Right lobe of liver (tissue), 6 donors: Measurements from ENCODE around the gene ID2. TPM values are rescaled to one million over a fixed set of nuclear protein-coding genes. Genes with fewer than 3 reads are reported as not detected.
A peak's percentile ranks its signal among the peaks of the same experiment; 100 is the strongest.

Experiments
- ATAC-seq, 4 donors: fragments of 200-7000 bp; cut with Tn5 transposase; one replicate each; pipeline ENCODE4 v1.9.1; 2020; ENCODE audit warnings: mild to moderate bottlenecking in 4 of 4, moderate library complexity in 4 of 4
- DNase-seq, 3 donors: peaks; one replicate each; pipeline ENCODE4 v3.0.0-alpha.2; 2020
- H3K27ac ChIP-seq, 3 donors: fragments of 200-600 bp; one replicate each; pipeline ENCODE4 v1.8.0; 2022
- H3K27me3 ChIP-seq, 2 donors: fragments of 200-600 bp; one replicate each; pipeline ENCODE4 v1.8.0; 2022
- H3K36me3 ChIP-seq, 4 donors: fragments of 200-600 bp; sonication (generic) in 1 of 4; one replicate each; pipeline versions ENCODE4 v1.5.1 to v1.8.0; 2017 to 2022; ENCODE audit warnings: control low read depth in 1 of 4
- H3K4me1 ChIP-seq, 4 donors: fragments of 200-600 bp; sonication (generic) in 1 of 4; one replicate each; pipeline versions ENCODE4 v1.5.1 to v1.8.0; 2017 to 2022; ENCODE audit warnings: control low read depth in 1 of 4
- H3K4me3 ChIP-seq, 3 donors: fragments of 200-600 bp; one replicate each; pipeline ENCODE4 v1.8.0; 2022
- H3K9me3 ChIP-seq, 4 donors: fragments of 200-600 bp; sonication (generic) in 1 of 4; one replicate each; pipeline versions ENCODE4 v1.5.1 to v1.8.0; 2017 to 2022; ENCODE audit warnings: control low read depth in 1 of 4
- CTCF ChIP-seq, 4 donors: fragments of 200-600 bp in 3 of 4; fragments of 450-650 bp in 1 of 4; IDR thresholded peaks; one replicate each; pipeline versions ENCODE4 v1.5.1 to v1.8.0; 2016 to 2022; ENCODE audit warnings: antibody characterized with exemption in 4 of 4, mild to moderate bottlenecking in 2 of 4
- POLR2A ChIP-seq: fragments of 450-650 bp; IDR thresholded peaks from one replicate; pipeline ENCODE4 v1.6.1; 2017; ENCODE audit warnings: antibody characterized with exemption, mild to moderate bottlenecking
- WGBS: methylation state at CpG from one replicate; pipeline ENCODE4 v1.1.6; 2018; ENCODE audit warnings: low coverage, low lambda C conversion rate; ENCODE audit not compliant: insufficient coverage; ENCODE audit errors: missing lambda C conversion rate; 5-methylcytosine and 5-hydroxymethylcytosine counted together
- intact Hi-C, 2 donors: fragments of 100-400 bp; cut with DNase I; formaldehyde crosslinking; loops; one replicate each; pipeline versions ENCODE4 v1.11.2 to v1.14.1; 2022
- total RNA-seq, 6 experiments: library from RNA; depleted of rRNA in 2 of 6; stranded (reverse); fragments of >200 nt in 2 of 6; fragmentation: NEBNext Ultra II Directional in 3 of 6; extraction: Animal tissue kit (Norgen Biotek cat#: 25700) in 3 of 6; gene quantifications; one replicate each; pipeline versions ENCODE4 v1.1.0 to v1.2.4, GENCODE V29; 2016 to 2023
- donor health status: DM: no; HTN: yes; CAD: no.
- donor health status: DM: no; HTN: no; CAD: no.
- donor health status: DM: no; HTN: no; CAD: no.
- donor health status: DM: no; HTN: yes; CAD: no.
- donor health status: DM: no; HTN: yes; CAD: no.

The ID2 gene
- total RNA-seq, 6 experiments from 2014 or later, result 103 to 520 (median 191) TPM

- Histone ChIP-seq H3K36me3 (no peaks in the 10 kb centered on the region), H3K27me3 (no peaks in the 10 kb centered on the region), H3K9me3 (no peaks in the 10 kb centered on the region), H3K4me1 (peaks cover 0 to 28% (median 7%) of the 10 kb centered on the region in 4 donors), H3K4me3 (peak overlapping the region; percentile 64 to 81 (median 68)), H3K27ac (peak overlapping the region; percentile 98 to 99 (median 98))
- 0% methylated on average over 12 of the region's 91 CpGs for WGBS
- DNase-seq, result peak; percentile 96 to 97 (median 97)
- ATAC-seq, result peak; percentile 33 to 52 (median 40)
- peak; percentile 83 for TF ChIP-seq POLR2A
- peak in 1 of 4 donors; percentile 2 for TF ChIP-seq CTCF (IDR thresholded peaks at IDR 0.05)
- intact Hi-C loops, result no loop called here
Observed at GRCh38 chr2:8678731-8679566, 2.9 kb upstream of the ID2 start.

- intact Hi-C loops, result no loop called here
- 8% methylated on average over 8 of the region's 8 CpGs for WGBS
- ATAC-seq (no peak), DNase-seq (no peak)
- H3K9me3 ChIP-seq, result no peaks in the 10 kb centered on the region
- peak overlapping the region; percentile 64 to 81 (median 68) for H3K4me3 ChIP-seq
- peak overlapping the region; percentile 98 to 99 (median 98) for H3K27ac ChIP-seq
- no peaks in the 10 kb centered on the region for H3K36me3 ChIP-seq
- H3K27me3 ChIP-seq, result no peaks in the 10 kb centered on the region
- peaks cover 0 to 28% (median 7%) of the 10 kb centered on the region in 4 donors for H3K4me1 ChIP-seq
- TF ChIP-seq POLR2A (no peak), CTCF (IDR thresholded peaks at IDR 0.05) (peak in 1 of 4 donors; percentile 2)
Observed at GRCh38 chr2:8679567-8679826, 2.4 kb upstream of the ID2 start.

- DNase-seq (peak; percentile 88 to 95 (median 95)), ATAC-seq (peak; percentile 27 to 54 (median 37))
- no peaks in the 10 kb centered on the region for H3K9me3 ChIP-seq
- no peaks in the 10 kb centered on the region for H3K36me3 ChIP-seq
- 8% methylated on average over 19 of the region's 19 CpGs for WGBS
- intact Hi-C loops, result loop anchor here (10.0 kb wide), 2 partner anchors 265 to 1255 kb away; no protein-coding TSS in a partner anchor
- TF ChIP-seq CTCF (IDR thresholded peaks at IDR 0.05) (no peak), POLR2A (peak; percentile 97)
- H3K4me1 ChIP-seq, result peaks cover 0 to 25% (median 7%) of the 10 kb centered on the region in 4 donors
- no peaks in the 10 kb centered on the region for H3K27me3 ChIP-seq
- peak overlapping the region; percentile 64 to 81 (median 68) for H3K4me3 ChIP-seq
- peak overlapping the region; percentile 98 to 99 (median 98) for H3K27ac ChIP-seq
Observed at GRCh38 chr2:8679827-8680731, 1.8 kb upstream of the ID2 start.

GRCh38 chr2:8680822-8681760 is 765 bp upstream of the ID2 start:
- TF ChIP-seq POLR2A (peak; percentile 54), CTCF (IDR thresholded peaks at IDR 0.05) (no peak)
- intact Hi-C loops, result loop anchor here (10.0 kb wide), 2 partner anchors 266 to 1256 kb away; no protein-coding TSS in a partner anchor
- Histone ChIP-seq H3K9me3 (no peaks in the 10 kb centered on the region), H3K27ac (peak overlapping the region; percentile 98 to 99 (median 98)), H3K27me3 (no peaks in the 10 kb centered on the region), H3K4me1 (peaks cover 0 to 18% (median 3%) of the 10 kb centered on the region in 4 donors), H3K36me3 (no peaks in the 10 kb centered on the region), H3K4me3 (peak overlapping the region; percentile 41 to 68 (median 55))
- WGBS, result under 1% methylated on average over 29 of the region's 30 CpGs
- peak; percentile 75 to 84 (median 83) for DNase-seq
- no peak for ATAC-seq
